HG03095 (cell line): ENCODE results near the gene PID1.

Experiments used
- ATAC-seq: cut with Tn5 transposase; IDR thresholded peaks from one replicate; pipeline ENCODE4 v1.9.1; 2021; ENCODE audit warnings: moderate library complexity; ENCODE audit not compliant: unreplicated experiment

PID1 gene

DNA sequence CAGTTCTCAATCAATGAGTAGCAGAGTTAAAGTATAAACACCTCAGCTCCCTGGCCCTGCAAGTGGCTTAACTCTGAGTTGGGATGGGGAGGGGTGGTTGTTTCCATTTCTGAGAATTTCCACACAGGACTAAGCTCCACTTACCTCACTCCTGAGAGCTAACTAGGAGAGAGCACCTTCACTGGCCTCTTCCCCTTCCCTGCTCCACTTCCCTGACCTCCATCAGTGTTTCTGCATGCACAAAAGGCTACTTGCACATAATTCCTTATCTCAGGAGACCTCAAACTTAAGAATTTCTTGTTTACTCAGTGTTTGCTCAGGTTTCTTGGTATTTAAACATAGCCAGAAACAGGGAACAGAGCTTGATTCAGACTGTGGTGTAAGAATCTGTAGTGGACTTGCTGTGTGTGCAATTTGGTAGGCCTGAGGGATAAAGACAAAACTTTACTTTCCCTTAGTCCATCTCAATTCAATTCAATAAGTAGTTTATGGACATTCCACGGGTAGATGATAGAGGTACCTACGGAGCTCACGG is 97.2 kb downstream of the PID1 start:
- no peak for ATAC-seq

- no peak for ATAC-seq
These were observed 100.2 kb downstream of the PID1 start for GRCh38 chr2:229170916-229171315.

GRCh38 chr2:229170171-229170570 is 100.9 kb downstream of the PID1 start:
- ATAC-seq = no peak

DNA sequence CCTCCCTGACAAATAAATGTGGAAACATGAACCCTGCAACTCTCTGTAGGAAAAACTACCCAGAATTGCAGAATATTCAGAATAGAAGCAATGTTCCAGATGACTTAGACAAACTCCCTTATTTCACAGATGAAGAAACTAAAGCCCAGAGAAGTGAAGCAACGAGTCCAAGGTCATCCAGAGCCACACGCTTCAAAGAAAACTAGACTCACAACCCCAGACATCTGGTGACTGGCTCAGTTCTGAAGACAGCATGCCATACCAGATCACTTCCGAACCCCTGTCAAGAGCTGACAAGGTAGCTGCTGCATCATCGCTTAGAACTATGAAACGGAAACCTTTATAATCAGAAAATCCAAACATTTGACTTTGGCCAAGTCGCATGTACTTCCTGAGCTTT is 101.3 kb downstream of the PID1 start:
- no peak for ATAC-seq

- ATAC-seq = no peak
These were observed 106.4 kb downstream of the PID1 start for GRCh38 chr2:229164545-229165249.

DNA sequence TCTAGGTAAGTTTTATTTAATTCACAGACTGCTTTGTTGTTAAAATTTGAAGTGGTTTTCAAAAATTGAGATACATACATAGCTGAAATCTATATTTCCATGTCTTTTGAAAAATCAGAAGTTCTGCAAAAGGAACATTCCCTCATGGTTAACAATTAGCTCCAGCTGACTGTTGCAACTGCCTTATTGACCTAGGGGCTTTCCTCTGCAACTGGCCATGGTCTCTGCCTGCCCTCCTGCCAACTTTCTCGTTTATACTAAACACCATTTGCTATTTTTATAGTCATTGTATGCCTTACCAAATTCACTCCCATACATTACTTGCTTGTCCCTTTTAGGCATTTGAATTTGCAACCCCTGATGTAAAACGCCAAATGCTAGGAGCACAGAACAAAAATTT is 107.2 kb downstream of the PID1 start:
- ATAC-seq = no peak

DNA sequence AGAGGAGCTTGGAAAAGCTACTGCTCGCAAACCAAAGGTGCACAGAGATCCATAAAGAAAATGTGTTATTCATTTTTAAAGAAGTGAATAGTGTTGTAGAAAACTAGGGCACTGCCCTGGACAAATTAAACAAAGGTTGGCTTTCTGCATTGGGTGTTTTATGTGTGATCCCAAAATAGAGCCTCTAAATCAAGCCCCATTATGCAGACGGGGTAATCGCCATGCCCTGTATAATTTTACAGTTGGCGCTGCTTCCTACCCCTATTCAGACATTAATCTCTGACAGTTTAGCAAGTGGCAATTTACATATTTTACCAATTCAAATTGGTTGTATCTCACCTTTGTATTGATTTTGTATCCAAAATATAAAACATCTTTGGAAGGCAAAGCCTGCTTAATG is 109.1 kb downstream of the PID1 start:
- no peak for ATAC-seq

DNA sequence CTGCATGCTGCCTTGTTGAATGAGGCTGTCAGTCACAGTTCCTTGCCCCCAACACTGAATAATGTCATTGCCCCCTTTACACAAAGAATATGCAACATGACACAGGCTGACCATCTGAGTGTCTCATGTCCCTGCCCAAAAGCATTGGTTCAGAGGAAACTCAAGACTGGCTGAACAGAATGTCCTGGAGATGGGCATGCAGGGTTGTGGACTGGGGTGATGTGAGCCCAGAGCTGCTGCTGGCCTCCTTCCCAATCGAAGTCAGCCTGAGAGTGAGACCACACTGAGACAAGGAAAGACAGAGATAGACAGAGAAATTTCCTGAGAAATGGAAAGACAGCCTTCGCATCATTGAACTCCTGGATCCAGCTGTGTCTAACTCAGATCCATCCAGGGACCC is 110.1 kb downstream of the PID1 start:
- no peak for ATAC-seq

- no peak for ATAC-seq
These were observed 110.9 kb downstream of the PID1 start for GRCh38 chr2:229160180-229160579.

- ATAC-seq = no peak
These were observed 111.7 kb downstream of the PID1 start for GRCh38 chr2:229159405-229159804.

- no peak for ATAC-seq
These were observed 116.7 kb downstream of the PID1 start for GRCh38 chr2:229154381-229154780.

GRCh38 chr2:229153951-229154350 is 117.1 kb downstream of the PID1 start:
- ATAC-seq = no peak

GRCh38 chr2:229153267-229153666 is 117.8 kb downstream of the PID1 start:
- ATAC-seq = no peak

GRCh38 chr2:229152674-229153073 is 118.4 kb downstream of the PID1 start:
- ATAC-seq = no peak

GRCh38 chr2:229150317-229150716 is 120.8 kb downstream of the PID1 start:
- ATAC-seq = no peak

DNA sequence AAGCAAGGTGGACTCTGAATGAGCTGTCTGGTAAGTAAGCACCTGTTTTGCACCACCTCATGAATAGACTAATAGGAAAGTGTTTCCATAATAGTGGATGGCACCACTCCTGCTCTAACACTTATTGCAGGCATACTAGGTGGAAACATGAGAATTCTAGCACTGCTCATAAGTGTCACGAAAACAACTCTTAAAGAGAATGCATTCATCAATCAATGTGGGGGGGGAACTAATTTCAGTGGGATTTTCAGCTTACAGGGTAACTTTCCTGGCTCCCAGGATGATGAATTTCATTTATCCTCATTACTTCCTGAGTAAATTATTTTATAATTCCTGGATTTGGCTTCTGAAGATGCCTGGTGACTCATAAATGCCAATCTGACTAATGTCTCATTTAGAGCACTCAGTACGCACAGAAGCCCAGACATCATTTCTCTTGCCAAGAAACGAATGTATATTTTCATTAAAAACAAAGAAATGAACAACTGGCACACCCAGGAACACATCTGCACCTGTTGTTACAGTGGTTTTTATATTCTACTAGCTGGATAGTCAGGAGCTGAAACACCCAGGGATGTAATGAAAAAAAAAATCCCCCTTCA is 129.6 kb downstream of the PID1 start:
- ATAC-seq = no peak

GRCh38 chr2:229137639-229138038 is 133.4 kb downstream of the PID1 start:
- ATAC-seq = no peak

GRCh38 chr2:229137066-229137465 is 134.0 kb downstream of the PID1 start:
- ATAC-seq = no peak

DNA sequence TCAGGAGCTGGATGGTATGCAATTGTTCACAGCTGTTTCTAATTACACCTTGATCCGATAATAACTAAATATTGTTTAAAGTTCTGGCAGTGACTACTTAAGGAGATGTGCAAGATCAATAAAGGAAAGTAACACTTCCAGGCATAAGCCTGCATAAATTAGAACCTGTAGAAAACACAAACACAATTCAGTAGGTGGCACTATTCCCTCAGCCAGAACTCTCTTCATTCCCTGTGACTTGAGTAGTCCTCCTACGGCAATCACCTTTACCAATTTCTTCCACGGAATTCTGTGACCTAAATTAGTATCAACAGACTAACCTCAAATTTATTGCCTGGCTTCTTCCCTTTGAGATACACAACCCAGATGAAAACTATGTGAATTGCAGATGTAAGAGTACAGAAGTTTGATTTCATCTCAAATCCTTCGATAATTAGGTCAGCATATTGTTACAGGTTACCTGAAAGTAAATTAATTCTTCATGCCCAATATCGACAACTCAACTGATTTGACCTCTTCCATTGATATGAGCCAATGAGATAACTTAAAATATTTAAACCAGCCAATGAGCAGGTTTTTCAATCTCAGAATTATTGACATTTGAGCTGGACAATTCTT is 137.8 kb downstream of the PID1 start:
- no peak for ATAC-seq

DNA sequence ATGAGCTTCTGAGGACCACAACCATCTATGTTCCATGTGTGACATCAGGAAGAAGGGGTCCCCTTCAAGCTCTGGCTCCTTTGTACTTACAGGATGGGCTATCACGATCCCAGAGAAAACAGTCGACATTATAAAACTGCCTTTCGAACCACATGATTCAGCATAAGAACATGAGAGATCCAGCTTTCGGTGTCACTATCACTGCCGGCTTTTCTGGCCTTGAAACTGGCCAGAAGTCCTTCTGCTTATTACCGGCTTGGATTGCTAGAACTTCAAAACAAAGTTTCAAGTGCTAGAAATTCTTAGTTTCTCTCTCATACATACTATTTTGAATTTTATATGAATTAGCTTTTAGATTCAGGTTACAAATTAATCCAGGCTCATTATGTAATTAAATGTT is 138.9 kb downstream of the PID1 start:
- no peak for ATAC-seq

- no peak for ATAC-seq
These were observed 140.6 kb downstream of the PID1 start for GRCh38 chr2:229130522-229130921.

DNA sequence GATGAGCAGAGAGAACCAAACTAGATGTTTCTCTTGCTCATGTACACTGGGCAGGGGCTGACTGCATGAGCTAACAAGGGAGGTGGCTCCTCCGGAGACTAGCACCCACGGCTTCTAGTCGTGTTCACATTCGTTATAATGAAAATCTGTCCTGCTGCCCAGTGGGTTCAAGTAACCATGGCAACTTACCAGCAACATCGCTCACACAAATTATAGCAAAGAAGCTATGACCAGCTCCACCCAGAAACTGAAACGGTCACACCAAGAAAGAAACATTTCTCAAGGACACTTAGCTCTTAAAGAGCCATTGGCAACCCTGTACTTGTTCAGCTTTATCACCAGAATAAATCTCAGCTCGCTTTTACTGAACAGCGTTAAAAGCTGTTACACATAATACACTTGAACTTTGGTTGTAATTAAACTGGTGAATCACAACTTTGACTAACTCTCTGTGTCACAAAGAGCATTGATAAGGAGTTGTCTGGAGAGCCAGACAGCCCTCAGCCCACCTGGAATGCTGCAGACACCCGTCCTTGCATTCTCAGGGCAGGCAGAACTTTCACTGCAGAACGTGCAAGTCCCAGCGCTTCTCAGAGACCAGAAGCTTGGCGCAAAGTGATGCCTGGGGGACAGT is 141.2 kb downstream of the PID1 start:
- ATAC-seq = no peak
